SIG-M5 treated with dmso at 0.1 percent for 504 hours (cell line): ENCODE data around the gene NR6A1.
"Not testable (repeated sequence)": the region's sequence is repeated elsewhere in the genome, so short reads cannot be mapped to it uniquely, and the experiment has no call there.

Experiments used
- DNase-seq: peaks from one replicate; lab custom pipeline; 2025; ENCODE audit not compliant: unreplicated experiment; lab: John Stamatoyannopoulos, UW

The NR6A1 gene

GRCh38 chr9:124761710-124762109 lies 9.4 kb downstream of the NR6A1 start:
- no peak for DNase-seq

- no peak for DNase-seq
Measured at GRCh38 chr9:124761196-124761595, 9.9 kb downstream of the NR6A1 start.

- DNase-seq: no peak
Measured at GRCh38 chr9:124760719-124761118, 10.4 kb downstream of the NR6A1 start.

- DNase-seq: no peak
Measured at GRCh38 chr9:124759327-124759726, 11.8 kb downstream of the NR6A1 start.

GRCh38 chr9:124758691-124759090 lies 12.4 kb downstream of the NR6A1 start:
- DNase-seq: no peak

GRCh38 chr9:124758061-124758460 lies 13.1 kb downstream of the NR6A1 start:
- peak; percentile 78 for DNase-seq

- DNase-seq: no peak
Measured at GRCh38 chr9:124757616-124758015, 13.5 kb downstream of the NR6A1 start.

GRCh38 chr9:124756011-124756410 lies 15.1 kb downstream of the NR6A1 start:
- no peak for DNase-seq

- no peak for DNase-seq
Measured at GRCh38 chr9:124755061-124755460, 16.1 kb downstream of the NR6A1 start.

GRCh38 chr9:124754289-124754688 lies 16.8 kb downstream of the NR6A1 start:
- DNase-seq: no peak

GRCh38 chr9:124752967-124753366 lies 18.1 kb downstream of the NR6A1 start:
- no peak for DNase-seq

- DNase-seq: no peak
Measured at GRCh38 chr9:124749781-124750180, 21.3 kb downstream of the NR6A1 start.

GRCh38 chr9:124749284-124749683 lies 21.8 kb downstream of the NR6A1 start:
- DNase-seq: no peak

- DNase-seq: no peak
Measured at GRCh38 chr9:124747065-124747464, 24.0 kb downstream of the NR6A1 start.

- no peak for DNase-seq
Measured at GRCh38 chr9:124743686-124744348, 27.3 kb downstream of the NR6A1 start.

GRCh38 chr9:124742940-124743339 lies 28.2 kb downstream of the NR6A1 start:
- no peak for DNase-seq

GRCh38 chr9:124741662-124742061 lies 29.4 kb downstream of the NR6A1 start:
- no peak for DNase-seq

GRCh38 chr9:124741149-124741548 lies 30.0 kb downstream of the NR6A1 start:
- DNase-seq: no peak

- DNase-seq: no peak
Measured at GRCh38 chr9:124739360-124739759, 31.8 kb downstream of the NR6A1 start.

GRCh38 chr9:124738075-124738474 lies 33.0 kb downstream of the NR6A1 start:
- not testable (repeated sequence) for DNase-seq

- DNase-seq: no peak
Measured at GRCh38 chr9:124735121-124735520, 36.0 kb downstream of the NR6A1 start.

GRCh38 chr9:124734741-124735083 lies 36.4 kb downstream of the NR6A1 start:
- DNase-seq: not testable (repeated sequence)

- no peak for DNase-seq
Measured at GRCh38 chr9:124733964-124734740, 37.0 kb downstream of the NR6A1 start.
